Subcutaneous preadipocyte (primary cell): ENCODE measurements around the gene MMP21. TPM values are rescaled to one million over a fixed set of nuclear protein-coding genes. Genes with fewer than 3 reads are reported as not detected.

Experiments
- small RNA-seq: library from RNA; depleted of rRNA; stranded (forward); fragments of <200 nt; gene quantifications from one replicate; pipeline ENCODE3, GENCODE V24; 2012
- total RNA-seq: library from RNA; depleted of rRNA; stranded (reverse); fragments of >200 nt; gene quantifications from 2 replicates; pipeline ENCODE4 v1.2.3, GENCODE V29; 2012

MMP21 gene
- total RNA-seq = 0.20 TPM in 1 of 2 replicates, not detected in the other

GRCh38 chr10:125775491-125776106 is at the start of gene MMP21:
TSS of gene MMP21 (minus strand) at chr10:125775821. CDS start at chr10:125775821, 0 bp downstream.

GRCh38 chr10:125822878-125823662 is 47.4 kb upstream of the MMP21 start, which contains the start of the genes BCCIP and UROS:
TSS of gene BCCIP (plus strand) at chr10:125823546. CDS start at chr10:125823558, 12 bp downstream.
TSS of gene UROS (minus strand) at chr10:125823258. CDS start at chr10:125816499, 6,759 bp downstream.

GRCh38 chr10:125719173-125720001 is 56.2 kb downstream of the MMP21 start, which contains the start of gene EDRF1:
TSS of gene EDRF1 (plus strand) at chr10:125719709. CDS start at chr10:125719808, 99 bp downstream.

Small RNA genes within 50 kb of the gene (small RNA-seq; reads per million reads assigned to genes)
- gene MIR4484 = 0.74 reads per million, percentile 46 among the genes with 10 or more reads in this experiment

Other genes with a start within 250 kb of the MMP21 start
- not detected in 2 replicates for gene TEX36, start 92.7 kb downstream of the MMP21 start, total RNA-seq
- 18.4 and 27.6 TPM in 2 replicates for gene EDRF1, start 56.1 kb downstream of the MMP21 start, total RNA-seq
- 77.4 and 79.4 TPM in 2 replicates for gene UROS, start 47.4 kb upstream of the MMP21 start, total RNA-seq
- gene BCCIP, start 47.7 kb upstream of the MMP21 start, total RNA-seq = 46.3 and 50.0 TPM in 2 replicates
- gene DHX32, start 105.5 kb upstream of the MMP21 start, total RNA-seq = 25.7 and 30.3 TPM in 2 replicates
- gene FANK1, start 120.7 kb upstream of the MMP21 start, total RNA-seq = 0.20 and 0.73 TPM in 2 replicates